ENCODE results near the gene PURA.
A peak's percentile ranks its signal among the peaks of the same experiment; 100 is the strongest.

The PURA gene

GRCh38 chr5:140165101-140165922, 51.4 kb downstream of the PURA start:
- DNase-seq = no peak

- DNase-seq = no peak
These were observed 52.0 kb downstream of the PURA start for GRCh38 chr5:140165923-140166270.

DNA sequence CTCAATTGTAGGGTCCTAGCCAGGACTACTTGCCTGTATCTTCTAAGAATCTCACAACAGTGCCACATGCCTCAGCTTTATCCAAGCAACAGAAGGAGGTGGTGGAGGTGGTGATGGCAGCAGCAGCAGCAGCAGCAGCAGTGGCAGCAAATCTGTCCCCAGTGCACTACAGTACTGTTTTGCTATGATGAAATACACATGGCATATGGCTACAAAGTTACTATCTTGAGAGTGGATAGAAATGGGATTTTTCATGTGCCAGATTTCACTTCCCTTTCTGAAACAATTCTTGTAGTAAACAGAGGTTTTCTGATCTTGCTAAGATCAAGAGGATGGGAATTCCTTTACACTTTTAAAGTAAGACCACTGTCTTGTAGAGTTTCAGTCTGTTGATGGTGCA, 53.0 kb downstream of the PURA start:
- DNase-seq = no peak

- no peak for DNase-seq
These were observed 54.5 kb downstream of the PURA start for GRCh38 chr5:140168371-140168770.

DNA sequence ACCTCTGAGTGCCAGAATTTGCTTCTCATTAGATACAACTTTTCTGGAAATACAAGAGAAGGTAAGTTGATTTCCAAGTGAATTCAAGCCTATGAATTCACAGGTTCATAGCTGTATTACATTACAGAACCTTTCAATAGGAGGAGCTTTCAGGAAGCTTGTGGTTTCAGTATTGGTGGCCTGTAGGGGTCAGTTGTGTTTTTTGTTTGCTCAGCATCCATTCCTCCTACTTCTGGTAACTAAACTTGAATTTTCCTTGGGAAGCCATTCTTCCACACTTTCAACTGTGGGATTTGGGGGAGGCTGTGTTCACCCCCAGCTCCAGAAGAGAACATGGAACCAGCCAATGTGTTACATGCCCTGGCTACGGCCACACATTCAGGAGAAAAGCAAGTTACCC, 55.5 kb downstream of the PURA start:
- DNase-seq = no peak

GRCh38 chr5:140172483-140172882, 58.6 kb downstream of the PURA start:
- DNase-seq = no peak

DNA sequence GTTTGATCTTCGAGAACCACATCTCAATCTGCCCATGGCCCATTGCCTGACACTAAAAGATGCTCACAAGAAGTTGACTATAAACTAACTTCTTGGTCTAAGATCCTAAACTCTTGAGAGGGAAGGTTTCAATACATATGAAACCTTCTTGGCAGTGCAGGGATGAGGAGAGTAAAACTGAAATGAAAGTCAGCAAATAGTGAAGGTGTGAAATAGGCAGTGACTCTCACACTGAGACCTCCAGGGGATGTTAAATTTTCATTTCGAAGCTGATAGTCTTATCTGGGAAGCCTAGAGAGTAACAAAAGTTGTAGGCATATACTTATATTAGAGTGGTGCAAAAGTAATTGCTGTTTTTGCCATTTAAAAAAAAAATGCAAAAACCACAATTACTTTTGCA, 60.1 kb downstream of the PURA start:
- DNase-seq = no peak

DNA sequence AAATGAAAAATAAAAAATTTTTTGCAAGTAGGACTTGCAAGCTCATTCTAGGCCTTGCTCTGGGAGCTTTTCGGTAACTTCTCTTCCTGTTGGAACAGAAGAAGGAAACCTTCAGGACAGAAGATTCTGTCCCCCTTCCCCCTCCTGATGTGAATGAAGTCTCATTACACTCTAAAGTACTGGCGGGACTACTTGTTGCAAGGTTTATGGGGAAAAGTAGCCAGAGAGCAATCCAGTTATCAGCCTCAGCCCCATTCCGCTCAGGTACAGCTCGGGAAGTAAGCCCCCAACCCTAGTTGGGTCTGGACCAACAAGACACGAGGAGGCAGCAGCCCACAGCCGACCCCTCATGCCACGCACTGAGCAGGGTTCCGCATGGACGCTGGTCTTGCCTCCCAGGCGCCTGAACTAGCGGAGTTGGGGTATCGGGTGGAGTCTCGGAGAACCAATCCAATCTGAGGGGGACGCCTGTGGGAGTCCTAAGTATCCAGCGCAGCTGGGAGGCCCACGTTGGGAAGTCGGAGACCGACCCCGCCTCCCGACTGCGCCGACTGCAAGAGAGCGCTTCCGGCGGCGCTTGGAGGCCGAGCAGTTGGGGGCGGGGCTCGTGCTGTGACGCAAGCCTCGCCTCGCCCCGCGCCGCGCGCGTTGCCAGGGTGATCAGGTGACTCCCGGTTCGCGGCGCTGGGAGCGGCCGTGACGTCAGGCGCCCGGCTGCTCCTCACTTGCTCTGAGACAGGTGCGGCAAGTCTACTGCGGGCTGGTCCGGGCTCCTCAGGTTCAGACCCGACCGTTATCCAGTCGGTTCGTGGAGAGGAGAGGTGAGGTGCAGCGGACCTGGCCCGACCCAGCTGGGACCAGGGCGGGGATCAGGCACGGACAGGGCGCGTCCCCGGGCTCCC, 60.8 kb downstream of the PURA start, which contains the start of gene CYSTM1:
TSS of gene CYSTM1 (plus strand) at position 724 of the 902 bp plus-strand sequence. CDS start 19,278 bp downstream, outside the sequence.
- peak; percentile 81 to 94 for DNase-seq

All from NCI-H446 (cell line).